ENCODE results near the gene ZNF143.
"Not testable (repeated sequence)": the region's sequence is repeated elsewhere in the genome, so short reads cannot be mapped to it uniquely, and the experiment has no call there.

Gene ZNF143

DNA sequence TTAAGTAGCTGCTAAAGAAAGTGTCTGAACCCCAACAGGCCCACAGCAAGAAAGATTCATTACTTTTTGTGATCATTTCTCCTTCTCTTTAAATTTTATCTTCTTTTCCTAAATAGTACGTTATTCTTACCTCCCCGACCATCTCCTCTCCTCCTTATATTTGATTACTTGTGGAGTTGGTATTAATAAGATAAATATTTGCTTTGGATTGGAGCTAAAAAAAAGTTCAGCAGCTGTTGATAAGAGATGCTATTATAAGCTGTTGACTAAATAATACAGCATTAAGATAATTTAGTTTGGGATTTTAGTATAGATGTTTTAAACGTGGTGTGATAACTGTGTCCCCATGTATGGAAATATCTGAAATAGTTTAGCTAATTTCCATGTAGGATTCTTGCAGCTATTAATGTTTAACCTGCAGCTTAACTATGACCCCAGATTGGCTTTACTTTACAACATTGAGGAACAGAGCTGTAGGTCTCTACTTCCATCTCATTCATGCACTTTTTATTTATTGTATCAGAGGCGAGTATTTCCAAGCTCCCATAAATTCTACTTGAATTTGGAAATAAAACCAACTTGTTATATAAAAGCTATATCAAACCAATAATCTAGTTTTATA lies 37.8 kb downstream of the ZNF143 start:
- no peak for DNase-seq (ENCODE audit: low read depth)

DNA sequence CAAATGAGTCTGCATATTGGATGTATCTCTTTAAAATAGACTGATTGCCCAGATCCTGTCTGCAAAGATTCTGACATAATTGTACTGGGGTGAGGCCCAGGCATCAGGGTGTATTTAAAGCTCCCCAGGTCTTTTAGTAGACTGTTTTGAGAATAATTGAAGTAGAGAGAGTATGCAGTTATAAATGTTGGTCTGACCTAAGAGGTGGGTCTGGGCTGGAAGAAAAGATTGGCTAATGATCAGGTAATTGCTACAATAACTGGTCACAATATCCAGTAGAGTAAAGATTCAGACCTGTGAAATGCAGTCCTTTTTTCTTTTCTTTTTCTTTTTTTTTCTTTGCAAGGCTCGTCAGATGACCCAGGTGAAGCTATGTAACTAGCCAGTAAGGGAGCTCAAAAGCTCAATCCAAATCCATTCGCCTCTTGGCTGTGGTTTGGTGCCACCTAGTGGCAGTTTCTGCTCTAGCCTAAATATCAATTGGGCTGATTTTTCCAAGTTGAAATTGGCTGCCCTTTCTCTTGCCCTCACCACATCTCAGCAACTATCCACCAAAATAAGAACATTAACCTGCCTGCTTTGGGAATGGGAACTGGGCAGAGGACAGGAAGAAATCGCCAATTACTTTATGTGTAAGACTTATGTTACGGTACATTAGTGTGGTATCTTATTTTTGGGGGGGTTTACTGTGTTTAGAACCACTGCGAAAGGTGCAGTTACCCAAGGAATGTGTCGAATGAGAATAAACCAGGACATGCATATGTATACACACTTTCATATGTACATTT lies 45.9 kb downstream of the ZNF143 start:
- peak; percentile 61 for DNase-seq (ENCODE audit: low read depth)

DNA sequence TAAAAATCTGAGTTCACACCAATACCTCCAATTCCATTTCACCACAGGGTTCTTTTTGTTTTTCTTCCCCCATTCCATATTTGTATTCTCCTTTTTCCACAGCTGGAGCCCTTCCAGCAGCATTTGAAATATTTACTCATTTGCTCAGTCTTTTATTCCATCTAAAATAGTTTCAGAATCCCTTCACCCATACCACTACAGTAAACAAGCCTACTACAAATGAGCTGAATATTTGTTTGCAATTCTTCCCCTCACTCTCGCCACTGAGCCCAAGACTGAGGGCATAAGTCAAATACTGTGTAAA lies 46.4 kb downstream of the ZNF143 start:
- no peak for DNase-seq (ENCODE audit: low read depth)

DNA sequence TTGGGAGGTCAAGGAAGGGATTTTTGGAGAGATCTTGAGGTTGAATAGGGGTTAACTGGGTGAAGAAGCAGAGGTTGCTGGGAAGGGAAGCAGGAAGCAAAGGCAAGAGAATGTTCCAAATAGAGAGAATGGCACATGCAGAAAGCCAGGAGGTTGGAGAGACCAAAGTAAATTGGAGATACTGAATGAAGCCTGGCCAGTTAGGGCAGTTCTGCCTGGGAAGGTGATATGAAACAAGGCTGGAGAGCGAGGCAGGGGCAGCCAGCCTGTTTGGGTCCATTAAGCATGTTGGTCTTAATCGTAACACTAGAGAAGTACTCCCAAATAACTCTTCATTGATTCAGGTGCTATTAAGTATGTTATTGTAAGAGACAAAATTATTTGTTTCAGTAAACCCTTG lies 48.2 kb downstream of the ZNF143 start:
- DNase-seq (ENCODE audit: low read depth), result no peak

DNA sequence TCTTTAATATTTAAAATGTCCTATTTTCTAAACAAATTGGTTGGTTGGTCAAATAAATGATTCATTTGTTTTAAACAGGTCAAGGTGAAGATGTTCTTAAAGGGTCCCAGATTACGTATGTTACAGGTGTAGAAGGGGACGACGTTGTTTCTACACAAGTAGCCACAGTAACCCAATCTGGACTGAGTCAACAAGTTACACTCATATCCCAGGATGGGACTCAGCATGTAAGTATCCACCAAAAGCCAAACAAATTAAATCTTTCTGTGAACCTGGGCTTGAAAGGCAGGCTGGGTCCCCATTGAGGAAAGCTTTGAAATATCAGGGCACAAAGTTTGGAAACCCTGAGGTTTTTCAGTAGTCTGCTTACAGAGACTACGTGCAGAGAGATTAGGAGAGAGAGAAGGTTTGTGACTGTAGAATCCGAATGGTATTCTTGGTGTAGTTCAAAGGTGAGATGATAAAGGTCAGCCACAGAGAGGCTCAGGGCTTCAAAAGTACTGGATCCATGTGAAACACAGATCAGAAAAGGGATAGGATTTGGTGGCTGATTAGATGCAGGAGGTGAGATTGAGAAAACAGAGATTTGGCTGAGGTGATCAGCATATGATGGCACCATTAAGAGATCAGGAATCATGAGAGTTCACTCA lies 51.7 kb downstream of the ZNF143 start:
- DNase-seq (ENCODE audit: low read depth), result no peak

DNA sequence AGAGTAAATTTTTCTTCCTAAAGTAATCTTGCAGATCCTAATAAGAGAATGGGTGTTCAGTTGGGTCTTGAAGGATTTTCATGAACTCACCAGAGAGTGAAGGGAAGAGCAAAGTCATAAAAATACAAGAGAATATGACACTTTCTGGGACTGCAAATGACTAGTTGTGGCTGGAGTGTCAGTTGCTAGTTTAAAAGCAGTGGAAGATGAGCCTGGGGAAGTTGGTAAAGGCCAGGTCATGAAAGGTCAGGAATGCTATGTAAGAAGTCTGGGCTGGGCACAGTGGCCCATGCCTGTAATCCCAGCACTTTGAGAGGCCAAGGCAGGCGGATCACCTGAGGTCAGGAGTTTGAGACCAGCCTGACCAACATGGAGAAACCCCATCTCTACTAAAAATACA lies 53.8 kb downstream of the ZNF143 start:
- DNase-seq (ENCODE audit: low read depth), result not testable (repeated sequence)

DNA sequence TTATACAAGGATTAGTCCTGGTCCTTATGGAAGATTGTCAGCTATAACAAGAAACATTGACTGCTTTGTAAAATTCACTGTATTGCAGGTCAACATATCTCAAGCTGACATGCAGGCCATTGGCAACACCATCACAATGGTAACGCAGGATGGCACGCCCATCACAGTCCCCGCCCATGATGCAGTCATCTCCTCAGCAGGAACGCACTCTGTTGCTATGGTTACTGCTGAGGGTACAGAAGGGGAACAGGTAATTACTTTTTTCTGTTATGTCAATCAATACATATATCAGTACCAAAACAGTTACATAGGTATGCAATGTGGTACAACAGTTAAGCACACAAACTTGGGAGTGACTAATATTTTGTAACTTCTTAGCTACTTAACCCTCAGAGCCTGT lies 55.3 kb downstream of the ZNF143 start:
- no peak for DNase-seq (ENCODE audit: low read depth)

DNA sequence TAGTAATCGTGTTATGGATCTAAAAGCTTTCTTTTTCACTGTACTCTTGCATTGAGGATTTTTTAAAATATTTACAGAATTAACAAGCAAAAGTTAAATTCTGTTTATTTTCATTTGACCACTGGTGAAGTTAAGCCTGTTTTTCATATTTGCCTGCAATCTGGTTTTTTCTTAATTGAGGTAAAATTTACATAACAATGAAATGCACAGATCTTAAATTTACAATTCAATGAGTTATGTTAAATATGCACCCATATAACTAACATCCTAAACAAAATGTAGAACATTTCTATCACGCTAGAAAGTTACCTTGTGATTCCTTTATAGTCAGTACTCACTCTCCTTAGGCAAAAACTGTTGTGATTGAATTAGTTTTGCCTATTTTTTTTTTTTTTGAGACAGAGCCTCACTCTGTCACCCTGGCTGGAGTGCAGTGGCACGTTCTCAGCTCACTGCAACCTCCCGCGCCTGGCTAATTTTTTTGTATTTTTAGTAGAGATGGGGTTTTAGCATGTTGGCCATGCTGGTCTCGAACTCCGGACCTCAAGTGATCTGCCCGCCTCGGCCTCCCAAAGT lies 58.1 kb downstream of the ZNF143 start:
- DNase-seq (ENCODE audit: low read depth), result no peak

DNA sequence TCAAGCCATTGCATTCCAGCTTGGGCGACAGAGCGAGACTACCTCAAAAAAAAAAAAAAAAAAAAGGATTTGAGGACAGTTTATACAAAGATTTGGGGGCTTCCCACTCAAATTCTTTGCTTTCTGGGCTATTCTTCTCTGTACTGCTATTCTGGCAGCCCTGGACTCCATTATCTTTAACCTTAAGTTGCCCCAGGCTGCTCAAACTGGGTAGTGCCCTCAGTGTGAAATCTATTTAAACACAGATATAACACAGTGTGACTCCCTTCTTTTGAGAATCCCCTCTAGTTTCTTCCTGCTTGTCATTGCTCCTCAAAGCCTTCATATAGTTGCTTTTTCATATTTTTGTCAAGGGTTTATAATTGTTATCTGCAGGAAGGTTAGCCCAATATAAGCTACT lies 63.2 kb downstream of the ZNF143 start:
- DNase-seq (ENCODE audit: low read depth), result no peak

DNA sequence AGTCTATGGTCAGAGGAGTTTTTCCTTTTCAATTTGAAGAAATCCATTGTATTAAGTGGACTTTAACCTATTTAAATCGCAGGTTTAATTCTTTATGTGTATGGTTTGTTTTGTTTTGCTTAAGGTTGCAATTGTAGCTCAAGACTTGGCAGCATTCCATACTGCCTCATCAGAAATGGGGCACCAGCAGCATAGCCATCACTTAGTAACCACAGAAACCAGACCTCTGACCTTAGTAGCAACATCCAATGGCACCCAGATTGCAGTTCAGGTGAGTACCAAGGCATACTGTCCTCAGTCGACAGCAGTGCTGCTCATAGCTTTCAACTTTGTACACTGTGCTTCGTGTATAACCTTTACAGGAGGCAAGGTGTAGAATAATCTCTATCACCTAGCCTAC lies 64.3 kb downstream of the ZNF143 start:
- DNase-seq (ENCODE audit: low read depth), result no peak

DNA sequence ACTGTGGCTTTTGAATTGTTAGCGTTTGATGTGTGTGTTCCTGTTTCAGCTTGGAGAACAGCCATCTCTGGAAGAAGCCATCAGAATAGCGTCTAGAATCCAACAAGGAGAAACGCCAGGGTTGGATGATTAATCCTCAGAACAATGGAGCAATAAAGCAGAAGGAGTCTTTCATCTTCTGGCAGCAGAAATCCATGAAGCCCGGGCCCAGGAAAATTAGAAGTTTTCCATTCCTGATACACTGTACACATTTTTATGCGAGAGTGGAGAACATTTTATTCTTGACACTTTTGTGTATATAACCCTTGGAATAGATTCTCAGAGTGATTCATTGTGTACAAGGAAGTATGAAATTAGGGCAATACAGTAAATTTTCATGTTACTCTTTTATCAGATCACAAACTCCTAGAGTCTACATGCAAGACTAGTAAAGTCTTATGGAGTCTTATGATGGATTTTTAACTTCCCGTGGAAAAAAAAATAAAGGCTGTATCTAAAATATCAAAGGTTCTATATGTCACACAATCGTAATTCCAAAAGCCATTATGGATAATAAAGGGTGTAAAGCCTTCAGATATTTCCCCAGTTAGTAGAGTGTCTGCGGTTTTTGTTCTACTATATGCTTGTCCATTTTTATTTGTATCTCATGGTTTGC lies 66.8 kb downstream of the ZNF143 start:
- no peak for DNase-seq (ENCODE audit: low read depth)

DNA sequence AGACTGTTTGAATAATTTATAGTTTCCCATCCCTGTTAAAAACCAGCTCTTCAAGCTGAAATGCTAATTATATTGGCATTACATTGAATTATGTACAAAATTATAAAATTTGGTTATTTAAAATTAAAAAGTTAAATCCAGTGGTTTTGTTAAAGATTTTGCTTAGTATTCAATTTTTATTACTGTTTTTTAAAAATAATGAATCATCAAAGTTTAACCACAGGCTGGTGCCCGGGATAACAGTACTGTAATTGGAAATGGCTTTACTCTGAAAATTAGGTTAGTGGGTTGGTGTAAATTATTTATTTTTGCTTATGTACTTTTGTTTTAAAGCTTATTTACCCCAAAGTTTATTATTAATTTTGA lies 67.3 kb downstream of the ZNF143 start:
- DNase-seq (ENCODE audit: low read depth), result no peak

DNA sequence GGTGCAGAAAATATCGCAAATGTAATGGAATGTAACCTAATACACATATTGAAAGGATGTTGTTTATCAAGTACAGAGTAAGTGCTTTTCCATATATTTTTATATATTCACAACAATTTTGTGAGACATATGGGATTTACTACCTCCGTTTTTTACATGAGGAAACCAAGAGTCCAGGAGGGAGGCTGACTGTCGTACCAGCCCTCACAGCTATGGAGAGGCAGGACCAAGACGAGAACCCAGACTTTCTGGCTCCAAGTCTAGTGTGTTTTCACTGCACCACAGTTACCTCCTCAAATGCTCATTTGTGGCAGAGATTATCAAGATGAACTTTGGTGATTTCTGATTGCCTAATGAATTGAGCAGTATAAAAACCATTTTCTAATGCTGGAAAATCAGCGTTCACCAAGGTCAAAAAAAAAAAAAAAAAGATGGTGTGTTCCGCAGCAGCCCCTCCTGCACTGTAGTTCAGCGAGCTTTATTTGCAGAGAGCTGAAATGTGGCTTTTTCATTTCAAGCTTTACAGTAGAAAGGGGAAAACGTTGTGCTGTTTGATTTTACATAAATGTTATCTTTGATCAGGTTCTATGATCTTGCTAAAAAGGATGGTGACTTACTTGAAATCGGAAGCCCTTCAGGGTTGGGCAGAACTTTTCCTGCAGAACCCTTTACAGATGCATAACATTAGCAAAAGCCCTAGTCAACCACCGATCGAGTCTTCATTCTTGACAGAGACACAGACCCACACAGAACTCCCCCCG lies 67.9 kb downstream of the ZNF143 start:
- DNase-seq (ENCODE audit: low read depth), result no peak

DNA sequence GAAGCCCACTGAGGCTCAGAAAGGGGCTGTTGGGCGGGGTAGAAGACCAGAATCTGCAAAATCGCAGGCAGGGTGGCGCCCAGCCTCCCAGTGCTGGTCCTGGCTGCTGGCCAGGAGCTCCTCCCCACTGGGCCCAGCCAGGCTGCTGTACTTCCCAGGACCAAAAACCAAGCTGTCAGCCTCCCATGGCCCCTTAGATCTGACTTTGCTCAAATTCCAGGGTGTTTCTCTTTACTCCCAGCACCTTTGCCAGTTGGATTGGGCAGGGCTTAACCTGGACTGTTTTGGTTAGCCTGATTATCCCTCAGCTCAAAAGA lies 68.5 kb downstream of the ZNF143 start:
- no peak for DNase-seq (ENCODE audit: low read depth)

DNA sequence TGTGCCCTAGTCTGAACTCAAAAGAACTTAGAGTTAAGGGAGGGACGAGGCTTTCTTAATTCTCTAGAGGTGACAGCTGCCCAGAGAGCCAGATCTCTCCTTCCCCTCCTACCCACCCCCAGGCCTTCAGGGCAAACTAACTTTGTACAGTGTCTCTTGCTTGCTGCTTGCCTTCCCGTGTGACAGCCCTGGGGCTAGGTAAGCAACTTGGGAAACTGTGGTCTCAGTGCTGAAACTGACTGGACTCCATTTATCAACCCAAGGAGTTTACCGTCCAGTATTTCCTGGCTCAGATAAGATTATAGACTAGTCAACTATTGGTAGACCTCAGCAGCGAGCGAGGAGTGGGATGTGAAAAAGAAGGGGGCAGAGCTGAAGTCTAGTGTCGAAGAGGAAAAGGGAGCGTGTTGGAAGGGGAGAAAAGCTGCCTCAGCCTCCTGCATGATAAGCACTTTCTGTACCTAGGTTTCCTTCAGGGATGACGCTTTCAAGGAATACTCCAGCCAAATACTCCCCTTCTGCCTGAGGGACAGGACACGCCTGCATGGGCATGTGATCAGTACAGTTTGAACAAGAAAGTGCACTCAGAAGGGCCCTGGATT lies 69.3 kb downstream of the ZNF143 start:
- DNase-seq (ENCODE audit: low read depth), result no peak

DNA sequence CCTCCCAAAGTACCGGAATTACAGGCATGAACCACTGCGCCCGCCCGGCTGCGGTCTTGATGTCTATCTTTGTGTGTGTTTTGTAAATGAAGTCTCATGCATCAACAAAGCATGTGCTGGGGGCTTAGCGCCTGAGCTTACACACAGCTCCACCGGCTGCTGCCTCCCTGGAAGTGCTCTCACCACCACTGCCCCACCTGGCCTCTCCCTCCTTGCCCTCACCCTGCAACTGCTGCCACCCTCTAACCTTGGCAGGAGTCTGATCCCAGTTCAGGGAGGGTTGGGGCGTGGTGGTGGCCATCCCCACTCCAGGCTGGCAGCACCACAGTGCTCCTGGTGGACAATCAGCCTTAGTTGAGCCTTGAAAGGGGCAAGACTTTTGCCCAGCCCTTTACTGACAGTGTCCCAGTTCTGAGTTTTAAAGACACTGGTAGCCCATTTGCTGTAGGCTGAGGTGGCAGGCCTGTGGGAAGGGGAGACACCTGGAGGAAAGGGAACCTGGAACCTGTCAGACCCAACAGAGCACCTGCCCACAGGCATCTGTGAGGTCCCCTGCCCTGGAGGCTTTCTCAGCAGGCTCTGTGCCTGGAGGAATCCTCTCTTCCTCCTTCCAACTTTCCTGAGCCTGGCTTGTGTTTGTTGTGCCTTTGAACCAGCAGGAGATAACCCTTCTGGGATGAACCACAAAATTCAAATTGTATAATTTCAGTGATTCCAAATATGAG lies 70.3 kb downstream of the ZNF143 start:
- no peak for DNase-seq (ENCODE audit: low read depth)

DNA sequence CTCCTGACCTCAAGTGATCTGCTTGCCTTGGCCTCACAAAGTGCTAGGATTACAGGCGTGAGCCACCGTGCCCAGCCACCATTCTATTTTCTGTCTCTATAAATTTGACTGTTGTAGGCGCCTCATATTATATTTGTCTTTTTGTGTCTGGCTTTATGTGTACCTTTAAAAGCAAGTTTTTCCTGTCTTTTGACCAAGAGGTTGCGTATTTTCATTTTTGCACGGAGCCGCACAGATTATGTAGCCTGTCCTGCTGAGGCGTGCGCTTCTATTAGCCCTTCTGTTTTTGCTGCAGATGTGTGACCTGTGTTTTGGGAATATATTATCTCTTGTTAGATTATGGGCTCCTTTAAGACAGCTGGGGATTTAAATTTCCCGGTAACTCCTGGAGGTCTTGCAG lies 72.2 kb downstream of the ZNF143 start:
- DNase-seq (ENCODE audit: low read depth), result no peak

DNA sequence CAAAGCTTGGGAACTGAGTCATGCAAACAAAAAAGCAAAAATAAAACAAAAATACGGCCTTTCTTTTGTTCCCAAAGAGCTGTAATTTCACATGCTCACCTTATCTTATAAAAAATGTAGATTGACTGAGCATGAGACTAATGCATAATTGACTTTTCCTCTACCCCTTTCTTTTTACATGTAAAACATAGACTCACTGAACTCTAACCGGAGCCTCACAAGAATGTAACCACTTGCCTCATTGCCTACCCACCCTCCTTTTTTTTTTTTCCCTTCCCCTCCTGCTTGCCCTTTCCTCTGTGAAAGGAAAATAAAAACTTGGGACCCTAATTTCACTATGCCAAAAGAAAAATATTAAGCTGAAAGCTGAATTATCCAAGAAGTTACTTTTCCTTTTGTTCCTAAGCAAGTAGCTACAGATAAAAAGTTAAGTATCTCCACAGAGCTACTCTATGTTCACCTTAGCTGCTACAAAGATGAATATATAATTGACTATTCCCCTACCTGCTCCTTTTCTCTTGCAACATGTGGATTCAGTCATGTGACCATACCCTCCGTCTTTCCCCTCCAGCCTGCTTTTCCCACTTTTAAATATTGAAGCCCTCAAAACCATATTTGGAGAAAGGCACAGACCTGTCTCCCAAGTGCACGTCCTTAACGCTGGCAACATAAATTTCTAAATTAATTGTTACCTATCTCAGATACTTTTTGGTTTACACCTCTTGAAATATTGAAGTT lies 73.1 kb downstream of the ZNF143 start:
- no peak for DNase-seq (ENCODE audit: low read depth)

DNA sequence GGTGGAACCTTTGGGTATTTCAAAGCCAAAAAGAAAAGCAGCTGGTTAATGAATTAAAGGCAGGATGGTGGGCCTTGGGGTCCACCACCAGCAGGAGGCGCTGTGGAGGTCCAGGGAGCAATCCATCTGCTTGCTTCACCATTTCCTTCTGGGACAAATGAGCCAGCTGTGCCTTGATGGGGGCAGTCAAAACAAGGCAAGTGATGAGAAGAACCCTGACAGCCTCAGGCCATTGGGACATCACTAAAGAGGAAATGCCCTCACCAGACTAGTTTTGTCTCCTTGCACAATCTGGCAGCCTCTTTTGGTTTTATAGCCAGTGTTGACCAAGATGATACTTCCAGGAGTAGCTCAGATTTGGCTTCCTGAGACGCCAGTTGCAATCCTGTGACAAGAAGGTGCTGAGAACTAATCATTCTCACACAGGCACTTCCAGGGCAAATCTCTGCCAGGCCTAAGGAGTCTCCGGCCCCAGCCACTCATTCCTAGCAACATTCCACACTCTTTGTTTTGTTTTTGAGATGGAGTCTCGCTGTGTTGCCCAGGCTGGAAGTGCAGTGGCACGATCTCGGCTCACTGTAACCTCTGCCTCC lies 74.5 kb downstream of the ZNF143 start:
- peak; percentile 67 for DNase-seq (ENCODE audit: low read depth)

DNA sequence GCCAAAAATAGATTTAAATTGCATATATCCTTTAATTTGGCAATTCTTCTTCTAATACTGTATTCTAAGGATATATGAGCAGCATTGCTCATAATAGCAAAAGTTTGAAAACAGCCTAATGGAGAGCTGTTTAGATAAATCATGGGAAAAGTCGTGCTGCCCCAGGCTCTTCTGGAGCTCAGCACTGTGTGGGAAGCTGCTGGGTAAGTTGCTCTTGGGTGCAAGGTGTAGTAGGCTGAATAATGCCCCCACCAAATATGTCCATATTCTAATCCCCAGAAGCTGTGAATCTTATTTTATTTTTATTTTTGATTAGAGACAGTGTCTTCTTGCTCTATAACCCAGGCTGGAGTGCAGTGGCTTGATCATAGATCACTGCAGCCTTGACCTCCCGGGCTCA lies 77.7 kb downstream of the ZNF143 start:
- no peak for DNase-seq (ENCODE audit: low read depth)

All from activated T-cell treated with anti-CD3 and anti-CD28 coated beads for 24 hours (primary cell).